Ectodermal cell (in vitro differentiated cells): Measurements from ENCODE around the gene TMEM59.
"Not testable (repeated sequence)": the region's sequence is repeated elsewhere in the genome, so short reads cannot be mapped to it uniquely, and the experiment has no call there.

Experiments used
- H3K27ac ChIP-seq: 2 replicates; pipeline ENCODE4 v1.7.0; 2013; ENCODE audit warnings: mild to moderate bottlenecking, low read depth, low read length; ENCODE audit not compliant: insufficient read depth, poor library complexity, severe bottlenecking
- H3K27me3 ChIP-seq: 2 replicates; pipeline ENCODE4 v1.7.0; 2013; ENCODE audit warnings: mild to moderate bottlenecking, low read length; ENCODE audit not compliant: insufficient read depth, control insufficient read depth, poor library complexity, severe bottlenecking
- H3K36me3 ChIP-seq: one replicate; pipeline ENCODE4 v1.7.0; 2013; ENCODE audit warnings: low read length; ENCODE audit not compliant: control insufficient read depth, insufficient read depth
- H3K4me1 ChIP-seq: one replicate; pipeline ENCODE4 v1.7.0; 2013; ENCODE audit warnings: low read length; ENCODE audit not compliant: control insufficient read depth, insufficient read depth
- H3K4me3 ChIP-seq: 2 replicates; pipeline ENCODE4 v1.7.0; 2013; ENCODE audit warnings: low read depth, low read length, control low read depth; ENCODE audit not compliant: insufficient read depth
- H3K9me3 ChIP-seq: 2 replicates; pipeline ENCODE4 v1.7.0; 2013; ENCODE audit warnings: mild to moderate bottlenecking, low read length, moderate library complexity; ENCODE audit not compliant: control insufficient read depth
- WGBS, 2 experiments: methylation state at CpG; one replicate each; pipeline ENCODE4 v1.1.7; 2013; ENCODE audit warnings: missing lambda C conversion rate in 2 of 2; 5-methylcytosine and 5-hydroxymethylcytosine counted together

The TMEM59 gene

DNA sequence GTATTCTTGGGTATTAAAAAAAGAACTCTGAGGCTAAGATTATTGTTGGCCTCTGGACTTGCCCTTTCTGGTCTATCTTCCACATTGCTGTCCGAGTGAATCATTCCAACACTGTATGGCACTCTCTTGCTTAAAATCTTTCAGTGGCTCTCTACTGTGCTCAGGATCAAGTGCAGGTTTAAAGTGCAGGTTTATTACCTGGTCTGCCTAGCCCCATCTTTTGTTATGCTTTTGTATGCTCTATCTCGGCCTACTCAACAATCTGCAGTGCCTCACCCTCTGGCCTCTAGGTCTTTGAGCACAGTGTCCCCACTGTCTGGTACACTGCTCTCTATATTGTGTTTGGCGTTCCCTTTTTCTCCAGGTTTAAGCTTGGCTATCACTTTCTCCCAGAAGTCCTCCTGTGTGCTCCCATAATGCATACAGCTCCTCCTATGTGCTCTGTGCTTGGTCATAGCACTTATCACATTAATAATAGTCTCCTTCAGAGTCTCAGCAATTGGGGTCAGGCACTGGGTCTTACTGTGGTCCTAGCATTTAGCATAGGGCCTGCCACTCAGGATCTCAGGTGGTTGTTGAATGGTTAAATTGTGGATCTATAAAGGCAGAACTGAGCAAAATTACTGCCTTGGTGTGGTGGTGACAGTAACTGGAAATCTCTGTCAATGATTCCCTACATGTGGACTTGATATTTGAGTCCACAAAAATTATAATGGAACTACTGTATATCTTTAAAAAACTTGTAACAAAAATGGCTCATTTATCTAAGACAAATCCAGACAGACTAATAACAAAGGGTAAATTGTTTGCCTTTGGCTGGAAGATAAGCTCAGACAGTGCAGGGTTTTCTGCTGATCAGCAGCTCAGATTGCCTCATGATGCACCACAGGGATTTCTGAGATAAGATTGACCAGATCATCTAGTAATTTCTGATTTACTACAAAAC, 24.4 kb downstream of the TMEM59 start:
- Histone ChIP-seq H3K27me3 (no peaks in the 10 kb centered on the region), H3K36me3 (peaks cover 3% of the 10 kb centered on the region), H3K27ac (no peak overlapping the region), H3K4me3 (no peak overlapping the region), H3K9me3 (no peaks in the 10 kb centered on the region), H3K4me1 (no peaks in the 10 kb centered on the region)
- WGBS, 2 experiments = 89 to 90% methylated on average over 3 of the region's 3 CpGs

DNA sequence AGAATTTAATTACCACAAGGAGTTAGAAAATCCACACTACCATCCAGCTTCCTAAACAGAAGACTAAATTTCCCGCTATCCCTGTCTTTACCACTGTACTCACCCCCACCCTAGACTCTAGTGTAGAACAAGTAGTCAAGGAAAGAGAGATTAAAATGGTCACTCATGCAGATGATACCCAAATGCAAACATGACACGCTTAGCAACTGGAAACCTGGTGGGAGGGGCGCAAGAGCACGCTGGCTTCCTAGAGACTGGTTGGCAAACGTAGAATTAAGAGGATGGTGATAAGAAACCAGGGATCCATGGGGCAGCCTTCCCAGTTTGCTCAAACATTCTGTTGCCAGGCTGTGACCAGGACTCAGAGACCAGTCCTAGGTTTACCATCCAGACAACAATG, 25.2 kb downstream of the TMEM59 start:
- H3K27ac ChIP-seq = no peak overlapping the region
- H3K4me3 ChIP-seq = no peak overlapping the region
- H3K36me3 ChIP-seq = peaks cover 3% of the 10 kb centered on the region
- WGBS, 2 experiments = 91 to 92% methylated on average over 5 of the region's 5 CpGs
- H3K27me3 ChIP-seq = no peaks in the 10 kb centered on the region
- no peaks in the 10 kb centered on the region for H3K4me1 ChIP-seq
- no peaks in the 10 kb centered on the region for H3K9me3 ChIP-seq

DNA sequence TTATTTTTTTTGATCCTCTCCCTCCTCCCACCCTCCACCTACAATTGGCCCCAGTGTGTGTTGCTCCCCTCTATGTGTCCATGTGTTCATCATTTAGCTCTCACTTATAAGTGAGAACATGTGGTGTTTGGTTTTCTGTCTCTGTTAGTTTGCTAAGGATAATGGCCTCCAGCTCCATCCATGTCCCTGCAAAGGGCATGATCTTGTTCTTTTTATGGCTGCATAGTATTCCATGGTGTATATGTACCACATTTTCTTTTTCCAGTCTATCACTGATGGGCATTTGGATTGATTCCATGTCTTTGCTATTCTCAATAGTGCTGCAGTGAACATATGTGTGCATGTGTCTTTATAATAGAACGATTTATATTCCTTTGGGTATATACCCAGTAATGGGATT, 28.2 kb downstream of the TMEM59 start:
- not testable (repeated sequence) for H3K36me3 ChIP-seq, H3K9me3 ChIP-seq, H3K27me3 ChIP-seq, H3K4me1 ChIP-seq, H3K4me3 ChIP-seq, H3K27ac ChIP-seq
- 100% methylated on average over 1 of the region's 1 CpG for WGBS, 2 experiments

DNA sequence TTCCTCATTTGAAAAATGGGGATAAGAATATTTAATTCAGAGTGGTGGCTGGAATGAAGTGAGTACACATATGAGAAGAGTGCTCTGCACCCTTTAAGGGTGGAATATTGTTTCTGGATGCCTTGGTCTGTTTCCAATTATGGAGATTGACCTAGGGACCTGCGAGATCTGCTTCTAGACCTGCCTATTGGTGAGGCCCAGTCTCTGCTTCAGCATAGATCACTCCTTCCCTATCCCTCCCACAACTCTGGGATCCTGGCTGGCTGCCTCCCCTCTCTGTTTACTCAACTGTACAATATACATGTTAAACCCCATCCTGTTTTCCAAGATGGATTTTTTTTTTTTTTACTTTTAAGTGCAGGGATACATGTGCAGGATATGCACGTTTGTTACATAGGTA, 28.6 kb downstream of the TMEM59 start:
- H3K9me3 ChIP-seq = no peaks in the 10 kb centered on the region
- no peaks in the 10 kb centered on the region for H3K36me3 ChIP-seq
- WGBS, 2 experiments = 93 to 95% methylated on average over 1 of the region's 2 CpGs
- no peaks in the 10 kb centered on the region for H3K4me1 ChIP-seq
- H3K27ac ChIP-seq = no peak overlapping the region
- H3K27me3 ChIP-seq = no peaks in the 10 kb centered on the region
- no peak overlapping the region for H3K4me3 ChIP-seq

DNA sequence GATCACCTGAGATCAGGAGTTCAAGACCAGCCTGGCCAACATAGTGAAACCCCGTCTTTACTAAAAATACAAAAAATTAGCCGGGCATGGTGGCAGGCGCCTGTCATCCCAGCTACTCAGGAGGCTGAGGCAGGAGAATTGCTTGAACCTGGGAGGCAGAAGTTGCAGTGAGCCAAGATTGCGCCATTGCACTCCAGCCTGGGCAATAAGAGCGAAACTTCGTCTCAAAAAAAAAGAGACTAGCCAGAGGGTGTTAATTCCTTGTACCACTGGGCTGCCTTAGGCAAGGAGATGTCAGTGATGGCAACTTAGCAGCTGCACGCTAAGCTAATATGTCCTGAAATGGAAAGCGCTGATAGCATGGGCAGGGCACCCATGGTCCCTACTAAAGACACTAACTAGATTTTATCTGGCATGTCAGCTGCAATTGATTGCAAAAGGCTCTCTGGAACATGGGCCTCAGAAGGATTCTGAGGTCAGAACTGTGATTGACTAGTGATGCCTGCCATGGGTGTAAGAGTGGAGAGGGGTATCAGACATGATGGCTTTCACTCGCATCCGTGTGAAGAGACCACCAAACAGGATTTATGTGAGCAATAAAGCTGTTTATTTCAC, 33.3 kb downstream of the TMEM59 start:
- not testable (repeated sequence) for H3K27ac ChIP-seq, H3K36me3 ChIP-seq, H3K9me3 ChIP-seq, H3K4me1 ChIP-seq, H3K27me3 ChIP-seq, H3K4me3 ChIP-seq
- 92 to 93% methylated on average over 10 of the region's 10 CpGs for WGBS, 2 experiments

DNA sequence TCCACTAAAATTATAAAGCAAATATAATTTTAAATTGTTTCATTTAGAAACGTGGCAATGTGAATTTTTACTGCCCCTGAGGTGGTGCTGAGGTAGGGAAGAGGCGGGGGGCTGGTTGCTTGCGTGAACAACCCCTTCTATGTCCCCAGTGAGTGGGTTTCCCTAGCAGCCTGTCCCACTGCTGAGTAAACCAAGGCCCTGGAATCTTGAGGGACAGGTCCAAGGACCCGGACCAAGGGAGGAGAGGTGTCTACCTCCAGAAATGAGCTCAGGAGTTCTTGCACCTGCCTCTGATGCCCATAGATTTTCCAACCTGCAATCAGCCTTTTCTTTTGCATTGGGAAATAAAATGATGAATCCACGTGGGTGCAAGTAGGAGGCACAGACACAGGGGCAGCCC, 34.4 kb downstream of the TMEM59 start:
- H3K4me3 ChIP-seq = no peak overlapping the region
- no peaks in the 10 kb centered on the region for H3K4me1 ChIP-seq
- H3K36me3 ChIP-seq = no peaks in the 10 kb centered on the region
- H3K27me3 ChIP-seq = no peaks in the 10 kb centered on the region
- 87 to 94% methylated on average over 5 of the region's 5 CpGs for WGBS, 2 experiments
- H3K9me3 ChIP-seq = no peaks in the 10 kb centered on the region
- H3K27ac ChIP-seq = no peak overlapping the region

DNA sequence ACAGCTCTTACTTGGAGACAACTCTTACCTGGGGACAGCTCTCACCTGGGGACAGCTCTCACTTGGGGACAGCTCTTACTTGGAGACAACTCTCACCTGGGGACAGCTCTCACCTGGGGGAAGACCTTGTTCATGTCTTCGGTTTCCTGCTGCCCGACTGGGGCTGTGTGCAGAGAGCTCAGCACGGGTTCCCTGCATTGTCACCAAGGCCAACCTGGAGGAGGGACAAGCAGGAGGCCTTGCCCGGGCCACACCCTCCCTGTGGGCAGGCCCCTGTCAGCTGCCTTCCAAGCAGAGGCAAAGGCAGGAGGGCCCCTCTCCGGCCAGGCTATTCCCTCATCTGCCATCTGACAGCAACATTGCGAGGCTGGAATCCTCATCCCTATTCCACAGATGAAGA, 35.0 kb downstream of the TMEM59 start, which contains the start of gene LDLRAD1:
Gene LDLRAD1 (minus strand): TSS at position 208 of the 400 bp plus-strand sequence. CDS start 74 bp downstream, at position 134.
- H3K9me3 ChIP-seq = no peaks in the 10 kb centered on the region
- no peaks in the 10 kb centered on the region for H3K27me3 ChIP-seq
- H3K27ac ChIP-seq = no peak within 1 kb of the TSS
- H3K36me3 ChIP-seq = no peaks in the 10 kb centered on the region
- H3K4me3 ChIP-seq = no peak within 1 kb of the TSS
- WGBS, 2 experiments = 63 to 66% methylated on average over 6 of the region's 6 CpGs
- H3K4me1 ChIP-seq = no peaks in the 10 kb centered on the region

DNA sequence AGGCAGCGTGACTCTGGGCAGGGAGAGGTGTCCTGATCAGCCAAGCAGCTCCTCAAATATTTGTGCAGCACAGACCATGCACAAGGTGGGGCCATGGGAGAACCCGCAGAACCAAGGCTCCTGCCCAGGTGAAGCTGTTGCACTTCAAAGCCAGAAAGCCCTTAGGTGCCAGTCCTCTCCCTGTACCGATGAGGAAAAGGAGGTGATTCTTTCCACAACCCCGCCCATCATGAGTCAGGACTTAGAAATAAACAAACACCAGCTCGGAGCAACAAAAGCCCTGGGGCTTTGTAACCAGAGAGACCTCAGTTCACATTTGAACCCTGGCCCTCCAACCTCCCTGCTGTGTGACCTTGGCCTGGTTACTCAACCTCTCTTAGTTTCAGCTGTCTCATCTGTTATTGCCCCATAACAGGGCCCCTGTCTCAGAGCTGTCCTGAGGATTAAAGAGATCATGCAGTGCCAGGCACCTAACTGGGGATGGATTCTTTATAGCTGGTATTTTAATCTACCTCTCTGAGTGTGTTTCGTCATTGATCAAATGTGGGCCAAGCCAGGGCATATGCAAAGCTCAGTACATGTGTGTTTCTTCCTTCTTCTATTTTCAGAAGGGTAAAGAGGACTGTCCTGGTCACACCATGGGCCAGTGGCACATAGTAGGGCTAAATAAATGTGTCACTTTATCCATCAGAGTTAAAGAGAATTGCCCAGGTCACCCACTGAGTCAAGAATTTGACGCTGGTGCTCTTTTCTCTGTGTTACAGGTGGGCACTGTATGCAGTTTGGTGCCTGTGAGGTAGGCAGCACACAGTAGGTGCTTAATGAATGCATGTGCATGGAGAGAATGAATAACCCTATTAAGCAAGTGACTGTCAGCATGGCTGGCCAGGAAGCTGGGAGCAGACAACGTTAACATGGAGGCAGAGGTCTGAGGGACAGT, 36.4 kb downstream of the TMEM59 start:
- Histone ChIP-seq H3K4me1 (no peaks in the 10 kb centered on the region), H3K27me3 (no peaks in the 10 kb centered on the region), H3K36me3 (no peaks in the 10 kb centered on the region), H3K4me3 (no peak overlapping the region), H3K27ac (no peak overlapping the region), H3K9me3 (no peaks in the 10 kb centered on the region)
- 72% methylated on average over 8 of the region's 8 CpGs for WGBS, 2 experiments

DNA sequence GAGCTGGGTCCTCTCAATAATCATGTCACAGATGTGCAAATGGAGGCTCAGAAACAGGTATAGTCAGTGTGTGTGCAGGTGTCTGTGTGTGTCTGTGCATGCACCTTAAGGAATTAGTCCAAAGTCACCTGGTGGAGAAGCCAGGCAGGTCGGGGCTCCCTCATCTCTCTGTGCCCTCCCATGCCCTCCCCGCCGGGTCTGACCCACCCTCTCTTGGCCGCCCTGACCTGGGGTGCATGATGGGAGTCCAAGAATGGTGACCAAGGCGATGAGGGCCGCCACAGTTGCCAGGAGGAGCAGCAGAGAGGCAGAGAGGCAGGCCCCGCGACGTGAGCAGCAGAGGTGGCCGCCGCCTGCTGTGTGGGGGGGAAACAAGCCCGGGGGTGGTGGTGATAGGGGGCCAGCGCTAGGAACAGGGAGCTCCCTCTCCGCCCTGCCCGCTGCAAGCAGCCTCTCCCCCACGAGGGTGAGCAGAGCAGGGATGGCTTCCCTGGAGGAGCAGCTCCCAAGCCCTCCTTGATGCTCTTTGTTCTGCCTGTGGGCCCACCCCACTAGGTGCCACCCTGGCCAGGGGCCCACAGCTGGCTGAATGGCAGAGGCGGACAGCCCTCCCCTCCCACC, 38.9 kb downstream of the TMEM59 start:
- H3K27me3 ChIP-seq = no peaks in the 10 kb centered on the region
- no peaks in the 10 kb centered on the region for H3K36me3 ChIP-seq
- H3K4me1 ChIP-seq = no peaks in the 10 kb centered on the region
- no peak overlapping the region for H3K27ac ChIP-seq
- H3K9me3 ChIP-seq = no peaks in the 10 kb centered on the region
- WGBS, 2 experiments = 77 to 79% methylated on average over 17 of the region's 17 CpGs
- H3K4me3 ChIP-seq = no peak overlapping the region
